ENCODE data around the gene DACT2. TPM values are rescaled to one million over a fixed set of nuclear protein-coding genes. Genes with fewer than 3 reads are reported as not detected.

DACT2 gene
- not detected for total RNA-seq

GRCh38 chr6:168319279-168320111 is at the start of gene DACT2:
Gene DACT2 (minus strand): TSS chr6:168319777. CDS start chr6:168319633, 144 bp downstream.
- Mint-ChIP-seq H3K36me3 (peaks cover 6% of the 10 kb centered on the region), H3K27me3 (peaks cover 19 to 37% of the 10 kb centered on the region in 2 donors), H3K4me3 (no peak within 1 kb of the TSS), H3K27ac (no peak within 1 kb of the TSS), H3K4me1 (ENCODE audit: low read depth in 2 of 2) (no peaks in the 10 kb centered on the region), H3K9me3 (no peaks in the 10 kb centered on the region)
- DNase-seq (ENCODE audit: low spot score) = no peak
- no peak for ATAC-seq

GRCh38 chr6:168368936-168369335 is 49.4 kb upstream of the DACT2 start:
- no peak for ATAC-seq
- no peak overlapping the region for H3K4me3 Mint-ChIP-seq
- H3K27ac Mint-ChIP-seq = no peak overlapping the region
- H3K4me1 Mint-ChIP-seq (ENCODE audit: low read depth in 2 of 2) = peaks cover 5 to 10% of the 10 kb centered on the region in 2 donors
- H3K36me3 Mint-ChIP-seq = no peaks in the 10 kb centered on the region
- no peaks in the 10 kb centered on the region for H3K9me3 Mint-ChIP-seq
- peaks cover 0 to 13% of the 10 kb centered on the region in 2 donors for H3K27me3 Mint-ChIP-seq
- no peak for DNase-seq (ENCODE audit: low spot score)

GRCh38 chr6:168368066-168368820 is 48.7 kb upstream of the DACT2 start:
- DNase-seq (ENCODE audit: low spot score) (no peak), ATAC-seq (no peak)
- H3K27me3 Mint-ChIP-seq = peaks cover 0 to 14% of the 10 kb centered on the region in 2 donors
- no peaks in the 10 kb centered on the region for H3K9me3 Mint-ChIP-seq
- H3K4me3 Mint-ChIP-seq = no peak overlapping the region
- peaks cover 5 to 10% of the 10 kb centered on the region in 2 donors for H3K4me1 Mint-ChIP-seq (ENCODE audit: low read depth in 2 of 2)
- no peak overlapping the region for H3K27ac Mint-ChIP-seq
- no peaks in the 10 kb centered on the region for H3K36me3 Mint-ChIP-seq

- H3K4me3 Mint-ChIP-seq = no peak overlapping the region
- H3K27ac Mint-ChIP-seq = no peak overlapping the region
- no peak for DNase-seq (ENCODE audit: low spot score)
- peaks cover 0 to 17% of the 10 kb centered on the region in 2 donors for H3K27me3 Mint-ChIP-seq
- H3K36me3 Mint-ChIP-seq = no peaks in the 10 kb centered on the region
- ATAC-seq = no peak
- peaks cover 5 to 12% of the 10 kb centered on the region in 2 donors for H3K4me1 Mint-ChIP-seq (ENCODE audit: low read depth in 2 of 2)
- H3K9me3 Mint-ChIP-seq = no peaks in the 10 kb centered on the region
Measured at GRCh38 chr6:168367285-168367751, 47.7 kb upstream of the DACT2 start.

DNA sequence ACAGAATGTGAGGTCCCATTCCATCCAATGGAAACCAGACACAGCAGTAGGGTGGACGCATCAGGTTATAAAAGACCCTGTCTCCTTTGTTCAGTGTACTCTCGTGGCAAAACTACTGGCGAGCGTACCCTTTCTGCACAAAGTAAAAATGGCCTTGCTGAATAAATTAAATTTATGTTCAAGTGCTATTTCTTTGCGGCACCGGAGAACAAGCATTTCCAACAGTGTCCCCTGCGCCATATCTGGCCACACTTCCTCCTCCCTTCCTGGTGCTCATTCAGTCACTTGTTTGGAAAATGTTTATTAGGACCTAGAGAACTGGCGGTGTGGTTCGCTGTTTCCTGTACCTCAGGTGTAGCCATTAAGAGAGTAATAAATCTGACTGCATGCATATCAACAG is 46.9 kb upstream of the DACT2 start:
- H3K4me1 Mint-ChIP-seq (ENCODE audit: low read depth in 2 of 2) = peaks cover 5 to 12% of the 10 kb centered on the region in 2 donors
- H3K36me3 Mint-ChIP-seq = no peaks in the 10 kb centered on the region
- no peak overlapping the region for H3K4me3 Mint-ChIP-seq
- H3K27me3 Mint-ChIP-seq = peaks cover 0 to 17% of the 10 kb centered on the region in 2 donors
- ATAC-seq (no peak), DNase-seq (ENCODE audit: low spot score) (no peak)
- no peaks in the 10 kb centered on the region for H3K9me3 Mint-ChIP-seq
- H3K27ac Mint-ChIP-seq = no peak overlapping the region

GRCh38 chr6:168365422-168366165 is 46.0 kb upstream of the DACT2 start:
- H3K9me3 Mint-ChIP-seq = no peaks in the 10 kb centered on the region
- H3K27ac Mint-ChIP-seq = no peak overlapping the region
- no peak for DNase-seq (ENCODE audit: low spot score)
- no peak overlapping the region for H3K4me3 Mint-ChIP-seq
- no peak for ATAC-seq
- H3K27me3 Mint-ChIP-seq = peaks cover 0 to 17% of the 10 kb centered on the region in 2 donors
- H3K36me3 Mint-ChIP-seq = no peaks in the 10 kb centered on the region
- peaks cover 5 to 12% of the 10 kb centered on the region in 2 donors for H3K4me1 Mint-ChIP-seq (ENCODE audit: low read depth in 2 of 2)

DNA sequence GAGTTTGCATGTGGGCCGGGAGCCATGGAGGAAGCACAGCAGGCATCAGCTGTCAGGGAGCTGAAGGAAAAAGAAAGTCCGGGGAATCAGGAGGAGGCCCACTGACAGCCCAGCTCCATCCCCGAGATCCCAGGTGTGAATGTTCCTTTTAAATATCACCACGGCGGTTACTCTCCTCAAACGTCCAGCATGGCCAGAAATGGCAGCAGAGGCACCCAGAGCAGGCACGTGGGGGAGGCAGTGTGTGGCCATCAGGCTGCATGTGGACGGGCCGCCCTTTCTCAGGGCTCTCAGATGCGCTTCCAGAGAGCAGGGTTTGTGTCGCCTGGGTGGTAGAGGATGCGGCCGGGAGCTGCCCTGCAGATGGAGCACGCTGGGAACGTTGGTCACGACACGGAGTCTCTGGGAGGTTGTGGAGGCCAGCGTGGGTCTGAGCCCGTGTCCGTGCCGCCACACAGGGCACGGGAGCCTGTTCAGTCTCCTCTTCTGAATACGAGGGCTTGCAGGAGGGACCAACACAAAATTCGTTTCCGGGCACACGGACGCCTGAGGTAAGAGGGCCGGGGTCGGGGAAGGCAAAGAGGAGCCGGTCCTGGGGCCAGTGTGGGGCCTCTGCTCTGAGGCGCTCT is 45.3 kb upstream of the DACT2 start:
- Mint-ChIP-seq H3K9me3 (no peaks in the 10 kb centered on the region), H3K4me3 (no peak overlapping the region), H3K36me3 (no peaks in the 10 kb centered on the region), H3K27me3 (peaks cover 0 to 19% of the 10 kb centered on the region in 2 donors), H3K27ac (no peak overlapping the region), H3K4me1 (ENCODE audit: low read depth in 2 of 2) (peaks cover 5 to 10% of the 10 kb centered on the region in 2 donors)
- no peak for DNase-seq (ENCODE audit: low spot score)
- ATAC-seq = peak in 1 of 2 donors; percentile 17

DNA sequence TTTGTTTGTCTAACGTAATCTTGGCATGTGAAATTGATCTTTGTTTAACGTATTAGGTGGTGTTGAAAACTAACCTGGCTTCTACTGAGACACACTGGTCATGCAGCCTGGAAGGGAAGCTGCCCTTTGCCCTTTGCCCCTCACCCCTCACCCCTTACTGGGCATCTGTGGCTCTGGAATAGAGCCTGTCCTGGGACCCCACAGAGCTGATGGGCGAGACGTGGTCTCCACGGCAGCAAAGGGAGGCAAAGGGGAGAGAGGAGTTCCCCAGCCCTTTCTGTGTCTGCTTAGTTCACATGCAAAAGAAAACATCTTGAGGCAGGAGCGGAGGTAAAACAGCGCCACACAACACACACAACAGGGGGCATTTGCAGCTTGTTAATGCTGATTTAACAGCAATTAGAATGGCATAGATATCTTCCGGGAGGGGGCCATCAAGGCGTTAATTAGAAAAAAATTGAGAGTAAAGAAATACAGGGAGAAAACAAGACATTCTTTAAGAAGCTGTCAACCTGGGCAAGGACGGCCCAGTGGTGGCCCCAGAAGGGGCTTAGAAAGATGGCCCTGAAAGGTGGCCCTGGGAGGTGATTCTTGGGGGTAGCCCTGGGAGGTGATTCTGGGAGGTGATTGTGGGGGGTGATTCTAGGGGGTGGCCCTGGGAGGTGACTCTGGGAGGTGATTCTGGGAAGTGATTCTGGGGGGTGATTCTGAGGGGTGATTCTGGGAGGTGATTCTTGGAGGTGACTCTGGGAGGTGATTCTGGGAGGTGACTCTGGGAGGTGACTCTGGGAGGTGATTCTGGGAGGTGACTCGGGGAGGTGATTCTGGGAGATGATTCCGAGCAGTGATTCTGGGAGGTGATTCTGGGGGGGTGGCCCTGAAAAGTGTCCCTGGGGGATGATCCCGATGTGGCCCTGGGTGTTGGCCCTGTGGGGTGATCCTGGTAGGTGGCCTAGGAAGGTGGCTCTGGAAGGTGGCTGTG is 44.5 kb upstream of the DACT2 start:
- Mint-ChIP-seq H3K27me3 (peaks cover 0 to 21% of the 10 kb centered on the region in 2 donors), H3K36me3 (no peaks in the 10 kb centered on the region), H3K27ac (no peak overlapping the region), H3K9me3 (no peaks in the 10 kb centered on the region), H3K4me1 (ENCODE audit: low read depth in 2 of 2) (peaks cover 5 to 9% of the 10 kb centered on the region in 2 donors), H3K4me3 (no peak overlapping the region)
- ATAC-seq = no peak
- no peak for DNase-seq (ENCODE audit: low spot score)

DNA sequence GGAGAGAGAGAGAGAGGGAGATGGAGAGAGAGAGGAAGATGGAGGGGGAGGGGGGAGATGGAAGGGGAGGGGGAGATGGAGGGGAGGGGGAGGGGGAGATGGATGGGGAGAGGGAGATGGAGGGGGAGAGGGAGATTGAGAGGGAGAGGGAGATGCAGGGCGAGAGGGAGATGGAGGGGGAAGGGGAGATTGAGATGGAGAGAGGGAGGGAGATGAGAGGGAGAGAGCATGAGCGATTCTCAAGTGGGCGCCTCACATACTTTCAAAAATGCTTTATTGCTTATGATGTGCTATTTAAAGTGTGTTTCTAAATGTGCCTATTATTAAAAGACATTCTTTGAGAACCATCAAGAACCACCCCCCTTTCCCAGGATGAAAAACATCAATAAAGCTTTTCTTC is 43.7 kb upstream of the DACT2 start:
- Mint-ChIP-seq H3K4me1 (ENCODE audit: low read depth in 2 of 2) (peaks cover 5 to 9% of the 10 kb centered on the region in 2 donors), H3K27me3 (peaks cover 0 to 18% of the 10 kb centered on the region in 2 donors), H3K9me3 (no peaks in the 10 kb centered on the region), H3K4me3 (no peak overlapping the region), H3K27ac (no peak overlapping the region), H3K36me3 (no peaks in the 10 kb centered on the region)
- DNase-seq (ENCODE audit: low spot score) = no peak
- ATAC-seq = no peak

DNA sequence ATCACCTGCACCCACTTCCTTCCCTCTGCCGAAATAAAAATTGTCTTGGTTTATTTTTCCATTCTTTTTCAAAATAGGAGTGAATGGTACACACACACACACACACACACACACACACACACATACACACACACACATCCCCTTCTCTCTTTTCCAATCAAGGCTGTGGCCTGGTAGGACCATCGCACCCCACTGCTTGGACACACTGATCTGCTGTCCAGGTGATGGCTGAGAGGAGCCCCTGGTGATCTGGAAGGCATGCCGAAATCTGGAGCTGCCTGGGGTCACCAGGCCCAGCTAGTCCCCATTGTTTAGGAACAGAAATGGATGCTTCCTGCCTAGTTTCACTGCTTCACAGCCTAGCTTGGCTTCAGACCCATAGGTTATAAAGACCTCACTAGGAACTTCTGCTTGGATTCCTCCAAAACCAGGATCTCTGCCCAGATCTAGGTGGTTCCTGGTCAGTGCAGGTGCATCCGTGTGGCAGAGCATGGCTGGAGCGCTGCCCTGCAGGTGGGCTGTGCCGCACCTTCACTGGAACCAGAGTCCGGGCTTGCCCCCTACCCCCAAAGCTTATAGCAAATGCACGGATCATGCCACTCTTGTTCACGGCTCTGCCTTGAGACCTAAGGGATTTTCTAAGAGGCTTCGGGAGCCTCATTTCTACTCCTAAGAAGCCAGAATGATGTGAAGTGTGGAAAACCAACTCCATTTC is 42.9 kb upstream of the DACT2 start:
- no peak for DNase-seq (ENCODE audit: low spot score)
- Mint-ChIP-seq H3K27me3 (peaks cover 0 to 15% of the 10 kb centered on the region in 2 donors), H3K9me3 (no peaks in the 10 kb centered on the region), H3K27ac (no peak overlapping the region), H3K36me3 (no peaks in the 10 kb centered on the region), H3K4me3 (no peak overlapping the region), H3K4me1 (ENCODE audit: low read depth in 2 of 2) (peaks cover under 1 to 5% of the 10 kb centered on the region in 2 donors)
- no peak for ATAC-seq

DNA sequence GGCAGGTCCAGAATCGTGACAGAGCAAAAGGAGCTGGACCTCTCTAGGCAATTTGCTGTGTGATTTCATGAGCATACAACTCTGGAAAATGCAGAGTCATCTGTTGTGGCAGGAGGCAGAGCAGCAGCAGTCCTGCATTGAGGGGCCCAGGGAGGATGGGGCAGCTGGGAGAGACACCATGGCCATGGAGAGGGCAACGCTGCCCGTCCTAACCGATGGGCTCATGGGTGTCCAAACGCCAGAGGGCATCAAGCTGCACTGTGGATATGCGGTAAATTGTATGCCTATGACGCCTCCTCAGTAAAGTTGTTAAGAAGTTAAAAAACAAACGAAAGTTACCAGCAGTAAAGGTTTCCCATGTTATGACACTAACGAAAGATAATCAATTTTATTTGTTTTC is 42.2 kb upstream of the DACT2 start:
- peaks cover 0 to 15% of the 10 kb centered on the region in 2 donors for H3K27me3 Mint-ChIP-seq
- no peak for ATAC-seq

DNA sequence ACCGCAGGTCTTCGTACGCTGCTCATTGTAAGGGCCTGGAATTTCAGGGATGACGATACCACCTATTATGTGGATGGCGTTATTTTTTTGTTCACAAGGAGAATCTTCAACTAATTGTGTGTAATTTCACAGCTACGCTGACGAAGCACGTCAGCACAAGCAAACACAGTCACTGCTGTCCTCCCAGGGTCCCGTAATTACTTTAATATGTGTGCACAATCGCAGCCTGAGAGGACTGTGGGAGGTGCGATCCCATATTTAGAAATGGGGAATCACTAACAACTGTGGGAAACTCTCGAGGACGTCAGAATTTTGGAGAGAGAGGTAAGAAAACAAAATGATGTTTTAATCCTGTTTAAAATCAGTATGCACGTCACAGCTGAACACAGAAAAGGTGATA is 40.2 kb upstream of the DACT2 start:
- Mint-ChIP-seq H3K4me3 (no peak overlapping the region), H3K4me1 (ENCODE audit: low read depth in 2 of 2) (peaks cover 0 to 2% of the 10 kb centered on the region in 2 donors), H3K36me3 (no peaks in the 10 kb centered on the region), H3K27ac (no peak overlapping the region), H3K27me3 (peaks cover 0 to 20% of the 10 kb centered on the region in 2 donors), H3K9me3 (no peaks in the 10 kb centered on the region)
- ATAC-seq (no peak), DNase-seq (ENCODE audit: low spot score) (no peak)

More for the DNA sequence above, 42.2 kb upstream of the DACT2 start:
- H3K27ac Mint-ChIP-seq = no peak overlapping the region
- no peak overlapping the region for H3K4me3 Mint-ChIP-seq
- H3K36me3 Mint-ChIP-seq = no peaks in the 10 kb centered on the region
- no peaks in the 10 kb centered on the region for H3K9me3 Mint-ChIP-seq
- no peak for DNase-seq (ENCODE audit: low spot score)
- H3K4me1 Mint-ChIP-seq (ENCODE audit: low read depth in 2 of 2) = peaks cover 0 to 4% of the 10 kb centered on the region in 2 donors
